ACC112 (cell line): ENCODE measurements around the gene BOC.

Experiments used
- H2AFZ ChIP-seq: fragments of 200-600 bp; sonication (generic); one replicate; pipeline ENCODE4 v1.6.0; 2017; ENCODE audit warnings: antibody characterized with exemption, low read length; ENCODE audit not compliant: unreplicated experiment
- H3K27ac ChIP-seq: fragments of 200-600 bp; sonication (generic); 2 replicates; pipeline ENCODE4 v1.5.1; 2014; ENCODE audit warnings: low read depth, mild to moderate bottlenecking, antibody characterized with exemption, low read length, moderate library complexity
- H3K27me3 ChIP-seq: fragments of 200-600 bp; sonication (generic); 2 replicates; pipeline ENCODE4 v1.6.1; 2014; ENCODE audit warnings: mild to moderate bottlenecking, antibody characterized with exemption, low read length, moderate library complexity, mixed read lengths; ENCODE audit not compliant: insufficient read depth
- H3K36me3 ChIP-seq: fragments of 200-600 bp; sonication (generic); 2 replicates; pipeline ENCODE4 v1.6.1; 2016; ENCODE audit warnings: mild to moderate bottlenecking, antibody characterized with exemption, low read length, moderate library complexity, mixed read lengths; ENCODE audit not compliant: insufficient read depth
- H3K4me1 ChIP-seq: fragments of 200-600 bp; sonication (generic); one replicate; pipeline ENCODE4 v1.6.1; 2016; ENCODE audit warnings: low read length, mixed read lengths; ENCODE audit not compliant: insufficient read depth, unreplicated experiment, control insufficient read depth
- H3K4me3 ChIP-seq: fragments of 200-600 bp; sonication (generic); 2 replicates; pipeline ENCODE4 v1.5.1; 2014; ENCODE audit warnings: mild to moderate bottlenecking, low read depth, low read length
- H3K79me2 ChIP-seq: fragments of 200-600 bp; sonication (generic); one replicate; pipeline ENCODE4 v1.6.0; 2016; ENCODE audit warnings: low read length; ENCODE audit not compliant: control insufficient read depth, unreplicated experiment, insufficient read depth

The BOC gene

DNA sequence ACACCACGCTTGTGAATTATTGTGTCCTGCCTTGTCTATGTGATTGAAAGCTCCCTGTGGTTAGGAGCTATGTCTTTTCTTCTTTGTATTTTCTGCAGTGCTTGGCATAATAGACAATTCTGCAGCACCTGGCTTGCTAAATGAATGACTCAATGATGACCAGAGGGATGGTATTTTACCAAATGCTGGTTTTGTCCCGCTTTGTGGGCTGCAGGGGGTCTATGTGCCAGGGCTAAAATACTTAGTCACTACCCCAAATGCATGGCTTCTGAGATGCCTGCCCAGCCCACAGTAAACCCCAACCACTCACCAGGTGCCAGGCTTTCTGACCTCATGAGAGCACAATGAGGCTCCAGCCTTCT is 50.9 kb downstream of the BOC start:
- Histone ChIP-seq H3K36me3 (no peaks in the 10 kb centered on the region), H3K79me2 (no peaks in the 10 kb centered on the region), H3K4me1 (no peaks in the 10 kb centered on the region), H3K27ac (no peak overlapping the region), H2AFZ (no peak overlapping the region), H3K27me3 (no peaks in the 10 kb centered on the region), H3K4me3 (no peak overlapping the region)

DNA sequence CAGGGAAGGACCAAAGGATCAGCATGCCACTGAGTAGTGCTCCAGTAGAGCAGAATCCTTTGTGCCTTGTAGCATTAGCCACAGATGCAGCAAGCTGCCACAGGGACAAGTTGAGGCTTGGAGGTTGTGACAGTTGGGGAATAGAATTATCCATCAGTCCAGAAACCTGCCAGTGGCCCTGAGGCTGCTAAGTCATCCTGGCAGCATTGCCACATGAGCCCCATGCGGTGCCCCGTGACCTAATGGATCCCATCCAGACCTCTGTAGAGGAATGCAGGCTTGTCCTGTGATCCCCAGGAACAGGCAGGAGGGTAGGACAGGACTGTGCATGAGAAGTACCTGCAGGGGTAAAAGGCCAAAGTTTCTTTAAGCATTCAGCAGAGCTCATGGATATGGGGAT is 51.7 kb downstream of the BOC start:
- H3K27me3 ChIP-seq, result no peaks in the 10 kb centered on the region
- no peak overlapping the region for H2AFZ ChIP-seq
- no peaks in the 10 kb centered on the region for H3K79me2 ChIP-seq
- no peaks in the 10 kb centered on the region for H3K36me3 ChIP-seq
- no peak overlapping the region for H3K4me3 ChIP-seq
- H3K27ac ChIP-seq, result no peak overlapping the region
- H3K4me1 ChIP-seq, result no peaks in the 10 kb centered on the region

DNA sequence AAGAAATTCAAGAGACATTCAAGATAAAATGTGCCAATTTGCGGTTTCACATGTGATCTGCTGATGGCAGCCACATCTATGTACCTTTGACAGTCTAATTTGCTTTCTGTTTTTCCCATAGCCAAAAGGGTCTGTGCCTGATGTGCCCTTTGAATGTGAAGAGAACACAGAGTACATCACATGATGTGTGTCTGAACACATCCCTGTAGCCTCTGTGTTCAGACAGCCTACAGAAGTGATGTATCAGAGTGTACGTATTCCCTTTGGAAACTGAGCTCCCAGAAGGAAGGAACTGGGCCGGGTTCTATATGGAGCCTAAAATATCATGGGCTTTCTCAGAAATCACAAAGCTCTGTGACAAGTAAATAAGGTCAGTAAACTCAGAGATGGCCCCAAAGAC is 52.4 kb downstream of the BOC start:
- Histone ChIP-seq H2AFZ (no peak overlapping the region), H3K36me3 (no peaks in the 10 kb centered on the region), H3K4me3 (no peak overlapping the region), H3K27ac (no peak overlapping the region), H3K27me3 (no peaks in the 10 kb centered on the region), H3K4me1 (no peaks in the 10 kb centered on the region), H3K79me2 (no peaks in the 10 kb centered on the region)

DNA sequence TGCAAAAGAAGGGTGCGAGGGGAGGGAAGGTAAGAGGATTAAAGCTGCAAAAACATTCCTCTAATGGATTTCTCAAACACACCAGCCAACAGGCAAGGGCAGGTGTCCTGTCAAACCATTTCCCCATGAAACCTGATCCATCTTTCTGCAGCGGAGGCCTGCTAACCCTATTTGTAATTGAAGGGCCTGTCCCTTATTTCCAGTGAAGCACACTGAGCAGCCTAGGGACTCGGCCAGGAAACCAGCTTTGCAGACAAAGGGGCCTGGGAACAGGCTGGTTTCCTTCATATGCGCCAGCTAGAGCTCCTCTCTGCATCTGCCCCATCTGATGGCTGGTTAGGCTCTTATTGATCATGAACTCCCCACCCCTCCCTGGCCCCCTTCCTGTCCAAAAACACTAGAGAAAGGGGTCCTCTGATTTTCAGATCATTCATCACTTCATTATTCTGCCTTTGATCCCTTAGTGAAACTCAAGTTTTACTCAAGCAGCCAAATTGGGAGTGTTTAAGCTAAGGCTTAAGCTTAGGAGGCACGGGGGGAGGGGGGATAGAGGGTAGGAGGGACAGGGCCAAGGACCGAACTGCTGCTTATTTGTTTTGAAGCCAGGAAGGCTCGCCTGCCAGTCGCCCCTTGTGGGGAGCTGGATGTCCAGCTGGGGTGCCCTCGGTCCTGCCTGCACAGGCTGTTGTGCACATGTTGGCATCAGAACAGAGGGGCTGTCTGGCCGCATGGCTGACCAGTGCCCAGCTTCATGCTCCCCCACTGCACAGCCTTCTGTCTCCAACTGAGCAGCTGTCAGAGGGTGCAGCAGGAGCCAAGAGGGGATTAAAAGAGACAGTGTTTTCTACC is 53.1 kb downstream of the BOC start:
- Histone ChIP-seq H3K36me3 (no peaks in the 10 kb centered on the region), H3K4me1 (no peaks in the 10 kb centered on the region), H3K79me2 (no peaks in the 10 kb centered on the region), H2AFZ (no peak overlapping the region), H3K4me3 (no peak overlapping the region), H3K27ac (no peak overlapping the region), H3K27me3 (no peaks in the 10 kb centered on the region)

DNA sequence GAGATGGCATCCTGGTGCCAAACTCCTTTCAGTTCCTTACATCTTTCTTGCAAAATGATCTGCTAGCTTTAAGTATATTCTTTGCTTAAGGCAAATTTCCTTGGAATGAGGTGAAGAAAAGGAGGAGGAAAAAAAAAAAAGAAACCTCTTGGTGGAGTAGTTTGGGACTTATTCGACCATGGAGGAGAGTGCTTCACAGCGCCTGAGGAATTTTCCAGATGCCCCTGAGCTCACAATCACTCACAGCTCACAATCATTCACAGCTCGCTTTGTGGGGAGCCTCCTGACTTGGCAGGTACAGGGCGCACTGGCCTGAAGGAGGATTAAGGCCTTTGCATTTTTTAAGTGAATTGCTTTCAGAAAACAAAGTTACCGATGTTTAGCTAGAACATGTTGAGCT is 53.9 kb downstream of the BOC start:
- no peak overlapping the region for H2AFZ ChIP-seq
- H3K4me1 ChIP-seq, result no peaks in the 10 kb centered on the region
- H3K4me3 ChIP-seq, result no peak overlapping the region
- no peak overlapping the region for H3K27ac ChIP-seq
- no peaks in the 10 kb centered on the region for H3K27me3 ChIP-seq
- H3K36me3 ChIP-seq, result no peaks in the 10 kb centered on the region
- no peaks in the 10 kb centered on the region for H3K79me2 ChIP-seq

DNA sequence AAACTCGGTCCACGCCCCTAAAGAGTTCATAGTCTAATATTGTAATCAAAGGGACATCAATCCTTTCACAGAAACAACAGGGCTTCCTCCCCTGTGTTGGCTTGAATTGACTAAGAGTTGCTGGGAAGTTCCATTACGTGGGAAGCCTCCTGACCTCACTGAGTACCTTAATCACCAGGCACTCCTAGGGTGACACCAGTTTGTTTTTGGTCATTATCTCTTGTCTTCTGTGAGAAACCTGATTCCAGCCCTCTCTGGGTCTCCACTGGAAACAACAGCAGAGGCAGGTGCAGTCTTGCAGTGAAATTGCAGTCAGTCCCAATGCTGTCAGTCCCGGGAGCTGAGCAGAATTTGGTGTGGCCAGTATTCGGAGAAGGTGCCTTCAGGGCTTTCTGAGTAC is 55.4 kb downstream of the BOC start:
- no peaks in the 10 kb centered on the region for H3K79me2 ChIP-seq
- H3K4me3 ChIP-seq, result no peak overlapping the region
- H2AFZ ChIP-seq, result no peak overlapping the region
- H3K36me3 ChIP-seq, result no peaks in the 10 kb centered on the region
- no peaks in the 10 kb centered on the region for H3K4me1 ChIP-seq
- no peaks in the 10 kb centered on the region for H3K27me3 ChIP-seq
- no peak overlapping the region for H3K27ac ChIP-seq

DNA sequence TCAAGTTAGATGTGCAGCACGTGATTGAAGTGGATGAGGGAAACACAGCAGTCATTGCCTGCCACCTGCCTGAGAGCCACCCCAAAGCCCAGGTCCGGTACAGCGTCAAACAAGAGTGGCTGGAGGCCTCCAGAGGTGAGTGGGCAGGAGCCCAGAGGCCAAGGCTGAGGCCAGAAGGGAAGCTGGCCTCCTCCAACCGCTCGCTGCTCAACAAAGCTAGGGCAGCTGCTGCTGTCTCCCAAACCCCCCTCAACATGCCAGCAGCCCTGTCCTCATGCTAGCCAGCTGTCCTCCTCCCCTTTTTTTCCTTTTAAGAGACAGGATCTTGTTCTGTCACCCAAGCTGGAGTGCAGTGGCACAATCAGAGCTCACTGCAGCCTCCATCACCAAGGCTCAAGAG is 57.0 kb downstream of the BOC start:
- no peak overlapping the region for H2AFZ ChIP-seq
- no peak overlapping the region for H3K27ac ChIP-seq
- no peaks in the 10 kb centered on the region for H3K4me1 ChIP-seq
- no peaks in the 10 kb centered on the region for H3K36me3 ChIP-seq
- H3K27me3 ChIP-seq, result no peaks in the 10 kb centered on the region
- H3K4me3 ChIP-seq, result no peak overlapping the region
- H3K79me2 ChIP-seq, result no peaks in the 10 kb centered on the region

DNA sequence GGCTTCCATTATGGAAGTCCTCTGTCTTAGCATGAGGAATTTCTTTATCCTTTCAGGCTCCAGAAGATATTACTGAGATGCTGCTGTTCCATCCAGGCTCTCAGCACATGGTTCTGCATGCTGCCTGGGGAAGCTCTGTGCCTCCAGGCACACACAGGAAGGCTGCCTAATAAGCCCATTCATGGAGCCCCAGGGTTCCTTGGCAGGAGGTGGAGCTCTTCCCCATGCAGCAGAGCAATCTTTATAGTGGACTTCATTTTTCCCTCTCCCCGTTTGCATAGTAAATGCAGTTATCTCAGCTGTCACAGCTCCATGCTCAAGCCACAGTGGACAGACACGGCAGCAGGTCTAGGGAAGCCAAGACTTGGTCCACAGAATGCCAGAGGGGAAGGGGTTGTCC is 57.6 kb downstream of the BOC start:
- H3K4me1 ChIP-seq, result no peaks in the 10 kb centered on the region
- no peaks in the 10 kb centered on the region for H3K36me3 ChIP-seq
- H3K79me2 ChIP-seq, result no peaks in the 10 kb centered on the region
- H2AFZ ChIP-seq, result no peak overlapping the region
- no peak overlapping the region for H3K27ac ChIP-seq
- H3K27me3 ChIP-seq, result no peaks in the 10 kb centered on the region
- no peak overlapping the region for H3K4me3 ChIP-seq

DNA sequence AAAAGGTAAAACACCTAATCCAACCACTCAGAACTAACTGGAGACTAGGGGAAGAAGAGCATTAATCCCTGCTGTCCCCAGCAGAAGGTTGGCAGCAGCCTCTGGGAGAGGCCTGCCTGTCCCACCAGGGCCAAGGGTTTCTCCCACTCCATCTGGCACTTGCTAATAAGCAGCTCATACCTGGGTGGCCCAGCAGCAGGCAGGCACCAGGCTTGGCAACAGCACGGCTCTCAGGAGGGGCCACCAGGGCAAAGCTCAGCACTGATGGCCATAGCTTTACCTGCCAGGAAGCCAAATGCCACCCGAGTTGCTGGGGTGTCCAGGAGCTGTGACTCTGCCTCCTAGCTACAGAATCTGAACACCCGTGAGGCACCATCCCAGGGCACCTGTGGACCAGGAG is 58.3 kb downstream of the BOC start:
- Histone ChIP-seq H3K4me3 (no peak overlapping the region), H3K36me3 (no peaks in the 10 kb centered on the region), H2AFZ (no peak overlapping the region), H3K4me1 (no peaks in the 10 kb centered on the region), H3K27me3 (no peaks in the 10 kb centered on the region), H3K79me2 (no peaks in the 10 kb centered on the region), H3K27ac (no peak overlapping the region)

DNA sequence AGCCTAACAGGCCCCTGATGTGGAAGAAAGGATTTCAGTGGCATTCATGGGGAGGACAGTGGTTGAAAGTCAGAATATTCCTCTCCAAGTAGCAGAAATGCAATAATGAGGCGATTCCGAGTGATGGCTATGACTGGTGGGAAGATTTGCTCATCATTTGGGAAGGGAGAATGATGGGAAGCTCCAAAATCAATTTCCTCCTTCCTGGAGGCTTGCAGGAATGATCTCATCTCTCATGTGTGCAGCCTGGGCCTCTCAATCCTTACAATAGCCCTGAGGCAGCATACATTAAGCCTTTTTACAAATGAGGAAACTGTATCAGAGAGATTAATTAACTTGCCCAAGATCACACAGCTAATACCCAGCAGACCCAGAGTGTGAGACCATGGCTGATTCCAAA is 58.7 kb downstream of the BOC start:
- Histone ChIP-seq H3K36me3 (no peaks in the 10 kb centered on the region), H3K27ac (no peak overlapping the region), H3K4me1 (peaks cover under 1% of the 10 kb centered on the region), H3K27me3 (no peaks in the 10 kb centered on the region), H3K4me3 (no peak overlapping the region), H3K79me2 (no peaks in the 10 kb centered on the region), H2AFZ (no peak overlapping the region)

DNA sequence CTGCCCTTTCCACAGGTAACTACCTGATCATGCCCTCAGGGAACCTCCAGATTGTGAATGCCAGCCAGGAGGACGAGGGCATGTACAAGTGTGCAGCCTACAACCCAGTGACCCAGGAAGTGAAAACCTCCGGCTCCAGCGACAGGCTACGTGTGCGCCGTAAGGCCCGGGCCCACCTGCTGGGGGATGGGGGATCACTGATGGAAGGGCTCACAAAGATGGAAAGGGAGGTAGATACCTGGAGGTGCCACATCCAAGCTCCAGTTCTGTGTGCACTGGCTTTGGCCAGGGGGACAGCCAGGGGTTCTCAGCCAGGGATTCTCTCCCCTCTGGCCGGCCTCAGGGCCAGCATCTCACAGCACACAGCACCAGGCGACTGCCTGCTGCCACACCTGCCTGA is 59.4 kb downstream of the BOC start:
- Histone ChIP-seq H3K36me3 (no peaks in the 10 kb centered on the region), H3K79me2 (no peaks in the 10 kb centered on the region), H3K4me3 (no peak overlapping the region), H3K27ac (no peak overlapping the region), H2AFZ (no peak overlapping the region), H3K27me3 (no peaks in the 10 kb centered on the region), H3K4me1 (peaks cover 8% of the 10 kb centered on the region)
